Neural progenitor cell (in vitro differentiated cells): ENCODE results near the gene HECTD2.

ENCODE experiments used
- CTCF ChIP-seq: fragments of 200-600 bp; sonication (generic); IDR thresholded peaks from 2 replicates; pipeline ENCODE4 v1.5.1; 2017; ENCODE audit warnings: antibody characterized with exemption, mild to moderate bottlenecking
- EZH2phosphoT487 ChIP-seq: fragments of 200-600 bp; sonication (generic); IDR thresholded peaks from 2 replicates; pipeline ENCODE4 v1.6.1; 2017; ENCODE audit warnings: antibody characterized with exemption

DNA sequence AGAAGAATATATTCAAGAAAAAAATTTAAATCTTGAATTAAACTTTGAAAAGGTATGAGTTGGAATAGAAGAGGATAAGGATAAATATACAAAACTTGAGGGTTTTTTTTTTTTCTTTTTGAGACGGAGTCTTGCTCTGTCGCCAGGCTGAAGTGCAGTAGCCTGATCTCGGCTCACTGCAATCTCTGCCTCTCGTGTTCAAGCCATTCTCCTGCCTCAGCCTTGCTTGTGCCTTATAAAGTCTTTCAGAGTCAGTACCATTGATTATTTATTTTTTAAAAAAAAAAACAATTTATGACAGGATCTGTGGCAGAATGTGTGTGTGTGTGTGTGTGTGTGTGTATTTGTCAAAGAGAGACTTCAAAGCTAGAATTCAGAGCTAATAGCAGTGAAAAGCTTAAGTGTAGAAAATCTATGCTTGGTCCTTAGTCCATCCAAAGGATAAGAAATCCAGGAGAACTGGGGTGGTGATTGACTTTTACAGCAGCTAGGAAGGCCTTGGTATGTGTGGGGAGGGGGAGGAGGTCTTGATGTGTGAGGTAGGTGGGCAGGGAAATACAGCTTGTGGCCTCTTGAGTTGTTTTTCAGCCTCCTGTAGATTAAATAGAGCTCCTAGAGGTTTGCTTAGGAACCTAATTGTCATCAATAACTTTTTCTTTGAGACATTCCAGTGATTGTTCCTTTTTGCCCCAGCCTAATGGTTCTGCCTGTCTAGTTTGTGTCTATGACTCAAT lies 2.4 kb downstream of the HECTD2 start:
- TF ChIP-seq CTCF (no peak), EZH2phosphoT487 (no peak)
